Measurements from ENCODE around the gene FBXL5. TPM values are rescaled to one million over a fixed set of nuclear protein-coding genes. Genes with fewer than 3 reads are reported as not detected.

Gene FBXL5
- total RNA-seq, 8 experiments from 2014 or later = 44.5 to 74.9 (median 57.9) TPM

GRCh38 chr4:15562623-15563022 lies 92.5 kb downstream of the FBXL5 start:
- in situ Hi-C loops (cut with MboI; ENCODE audit: low pct_unique_long_range_greater_than_20kb in 2 of 9, low sequenced_read_pairs in 9 of 9, unreplicated experiment in 9 of 9) = no loop called here
- no peak overlapping the region for H3K27ac ChIP-seq
- peak in 2 of 8 experiments; percentile 71 to 75 for ATAC-seq (replicated peaks in 6 of 8)
- H3K4me1 ChIP-seq (replicated peaks in 1 of 2) = no peaks in the 10 kb centered on the region
- no peak overlapping the region for H3K4me3 ChIP-seq

GRCh38 chr4:15562114-15562513 lies 93.0 kb downstream of the FBXL5 start:
- in situ Hi-C loops (cut with MboI; ENCODE audit: low pct_unique_long_range_greater_than_20kb in 2 of 9, low sequenced_read_pairs in 9 of 9, unreplicated experiment in 9 of 9) = no loop called here
- H3K4me3 ChIP-seq = no peak overlapping the region
- 43 to 80% (median 63%) methylated on average over 1 to 2 of the region's 3 CpGs; no CpG with 5 or more reads in 2 of the 10 experiments for WGBS, 10 experiments

GRCh38 chr4:15558561-15558960 lies 96.6 kb downstream of the FBXL5 start:
- Histone ChIP-seq H3K27ac (no peak overlapping the region), H3K4me1 (replicated peaks in 1 of 2) (no peaks in the 10 kb centered on the region), H3K4me3 (no peak overlapping the region)
- WGBS, 10 experiments = 17 to 100% (median 93%) methylated on average over 1 of the region's 2 CpGs; no CpG with 5 or more reads in 3 of the 10 experiments
- in situ Hi-C loops (cut with MboI; ENCODE audit: low pct_unique_long_range_greater_than_20kb in 2 of 9, low sequenced_read_pairs in 9 of 9, unreplicated experiment in 9 of 9) = no loop called here
- peak in 3 of 8 experiments; percentile 52 to 57 (median 55) for ATAC-seq (replicated peaks in 6 of 8)

More at GRCh38 chr4:15562114-15562513, 93.0 kb downstream of the FBXL5 start:
- peak in 2 of 8 experiments; percentile 16 to 31 for ATAC-seq (replicated peaks in 6 of 8)
- no peak overlapping the region for H3K27ac ChIP-seq
- no peaks in the 10 kb centered on the region for H3K4me1 ChIP-seq (replicated peaks in 1 of 2)

- no peak overlapping the region for H3K27ac ChIP-seq
- no peak overlapping the region for H3K4me3 ChIP-seq
- no peak for ATAC-seq (replicated peaks in 6 of 8)
- H3K4me1 ChIP-seq (replicated peaks in 1 of 2) = no peaks in the 10 kb centered on the region
- in situ Hi-C loops (cut with MboI; ENCODE audit: low pct_unique_long_range_greater_than_20kb in 2 of 9, low sequenced_read_pairs in 9 of 9, unreplicated experiment in 9 of 9) = no loop called here
- WGBS, 10 experiments = 30 to 100% (median 63%) methylated on average over 1 of the region's 2 CpGs; no CpG with 5 or more reads in 5 of the 10 experiments
Observed at GRCh38 chr4:15557786-15558550, 97.2 kb downstream of the FBXL5 start.

GRCh38 chr4:15556511-15557092 lies 98.6 kb downstream of the FBXL5 start:
- Histone ChIP-seq H3K27ac (no peak overlapping the region), H3K4me3 (no peak overlapping the region), H3K4me1 (replicated peaks in 1 of 2) (no peaks in the 10 kb centered on the region)
- WGBS, 10 experiments = 19 to 100% (median 83%) methylated on average over 1 to 4 of the region's 4 CpGs; no CpG with 5 or more reads in 1 of the 10 experiments
- peak in 3 of 8 experiments; percentile 72 to 95 (median 77) for ATAC-seq (replicated peaks in 6 of 8)
- in situ Hi-C loops (cut with MboI; ENCODE audit: low pct_unique_long_range_greater_than_20kb in 2 of 9, low sequenced_read_pairs in 9 of 9, unreplicated experiment in 9 of 9) = no loop called here

Other genes starting within 250 kb of the FBXL5 start
- gene C1QTNF7, start 227.3 kb downstream of the FBXL5 start, total RNA-seq = 1 to 10 TPM in 2 of 8 experiments, under 1 TPM in 6; 0.10 to 2.2 (median 0.34) TPM
- gene CC2D2A, start 185.5 kb downstream of the FBXL5 start, total RNA-seq = 10 to 100 TPM in 6 of 8 experiments, 1 to 10 TPM in 2; 8.3 to 58.4 (median 11.0) TPM
- gene FAM200B, start 26.5 kb upstream of the FBXL5 start, total RNA-seq = 10 to 100 TPM; 43.2 to 97.2 (median 64.6) TPM
- 1 to 10 TPM in 4 of 8 experiments, under 1 TPM in 4; 0.79 to 4.5 (median 1.2) TPM for gene BST1, start 47.7 kb upstream of the FBXL5 start, total RNA-seq
- gene CD38, start 123.0 kb upstream of the FBXL5 start, total RNA-seq = 1 to 10 TPM in 1 of 8 experiments, under 1 TPM in 7; 0.14 to 2.6 (median 0.71) TPM